Measurements from ENCODE around the gene MUC21. TPM values are rescaled to one million over a fixed set of nuclear protein-coding genes. Genes with fewer than 3 reads are reported as not detected.
"Not testable (repeated sequence)": the region's sequence is repeated elsewhere in the genome, so short reads cannot be mapped to it uniquely, and the experiment has no call there.

The MUC21 gene
- polyA plus RNA-seq, 4 donors = 0.03 TPM; not detected in 3

GRCh38 chr6:30966154-30966553 lies 17.4 kb upstream of the MUC21 start:
- DNase-seq (ENCODE audit: low read depth in 4 of 4, low spot score in 2 of 4) = no peak

- not testable (repeated sequence) for DNase-seq (ENCODE audit: low read depth in 4 of 4, low spot score in 2 of 4)
These were observed 14.3 kb upstream of the MUC21 start for GRCh38 chr6:30969171-30969570.

GRCh38 chr6:30970946-30971345 lies 12.6 kb upstream of the MUC21 start:
- no peak for DNase-seq (ENCODE audit: low read depth in 4 of 4, low spot score in 2 of 4)

GRCh38 chr6:30972816-30973215 lies 10.7 kb upstream of the MUC21 start:
- DNase-seq (ENCODE audit: low read depth in 4 of 4, low spot score in 2 of 4) = no peak

- DNase-seq (ENCODE audit: low read depth in 4 of 4, low spot score in 2 of 4) = no peak
These were observed 8.8 kb upstream of the MUC21 start for GRCh38 chr6:30974490-30975252.

GRCh38 chr6:30979141-30979540 lies 4.4 kb upstream of the MUC21 start:
- DNase-seq (ENCODE audit: low read depth in 4 of 4, low spot score in 2 of 4) = no peak

GRCh38 chr6:30979690-30980089 lies 3.8 kb upstream of the MUC21 start:
- DNase-seq (ENCODE audit: low read depth in 4 of 4, low spot score in 2 of 4) = no peak

- peak in 2 of 4 donors; percentile 44 to 61 for DNase-seq (ENCODE audit: low read depth in 4 of 4, low spot score in 2 of 4)
These were observed 1.4 kb upstream of the MUC21 start for GRCh38 chr6:30981942-30982772.

GRCh38 chr6:30985490-30985889 lies 2.0 kb downstream of the MUC21 start:
- DNase-seq (ENCODE audit: low read depth in 4 of 4, low spot score in 2 of 4) = no peak

- no peak for DNase-seq (ENCODE audit: low read depth in 4 of 4, low spot score in 2 of 4)
These were observed 3.8 kb downstream of the MUC21 start for GRCh38 chr6:30987304-30987703.

GRCh38 chr6:30988209-30988825 lies 4.8 kb downstream of the MUC21 start:
- no peak for DNase-seq (ENCODE audit: low read depth in 4 of 4, low spot score in 2 of 4)

- no peak for DNase-seq (ENCODE audit: low read depth in 4 of 4, low spot score in 2 of 4)
These were observed 7.0 kb downstream of the MUC21 start for GRCh38 chr6:30990422-30991086.

- DNase-seq (ENCODE audit: low read depth in 4 of 4, low spot score in 2 of 4) = no peak
These were observed 8.4 kb downstream of the MUC21 start for GRCh38 chr6:30991891-30992290.

- DNase-seq (ENCODE audit: low read depth in 4 of 4, low spot score in 2 of 4) = no peak
These were observed 13.8 kb downstream of the MUC21 start for GRCh38 chr6:30997301-30997700.

GRCh38 chr6:30998785-30999184 lies 15.3 kb downstream of the MUC21 start:
- DNase-seq (ENCODE audit: low read depth in 4 of 4, low spot score in 2 of 4) = no peak

- not testable (repeated sequence) for DNase-seq (ENCODE audit: low read depth in 4 of 4, low spot score in 2 of 4)
These were observed 16.7 kb downstream of the MUC21 start for GRCh38 chr6:31000067-31000860.

GRCh38 chr6:31001281-31001888 lies 17.9 kb downstream of the MUC21 start:
- DNase-seq (ENCODE audit: low read depth in 4 of 4, low spot score in 2 of 4) = no peak

- no peak for DNase-seq (ENCODE audit: low read depth in 4 of 4, low spot score in 2 of 4)
These were observed 19.0 kb downstream of the MUC21 start for GRCh38 chr6:31002471-31002870.

- DNase-seq (ENCODE audit: low read depth in 4 of 4, low spot score in 2 of 4) = no peak
These were observed 21.3 kb downstream of the MUC21 start for GRCh38 chr6:31004794-31005193.

All from left renal cortex interstitium (tissue), 4 donors.